Osteocyte (in vitro differentiated cells): ENCODE measurements around the gene CCL25. TPM values are rescaled to one million over a fixed set of nuclear protein-coding genes. Genes with fewer than 3 reads are reported as not detected.
A peak's percentile ranks its signal among the peaks of the same experiment; 100 is the strongest.
"Not testable (repeated sequence)": the region's sequence is repeated elsewhere in the genome, so short reads cannot be mapped to it uniquely, and the experiment has no call there.

Experiments used
- DNase-seq: peaks from one replicate; pipeline ENCODE4 v3.0.0; 2021; ENCODE audit warnings: mixed read lengths; ENCODE audit not compliant: unreplicated experiment; ENCODE audit errors: extremely low spot score
- H3K27ac Mint-ChIP-seq: one replicate; pipeline ENCODE4 v1.8.0; 2021; ENCODE audit warnings: mild to moderate bottlenecking, mixed read lengths; ENCODE audit not compliant: unreplicated experiment
- H3K27me3 Mint-ChIP-seq: one replicate; pipeline ENCODE4 v1.8.0; 2021; ENCODE audit warnings: mixed read lengths; ENCODE audit not compliant: unreplicated experiment
- H3K36me3 Mint-ChIP-seq: one replicate; pipeline ENCODE4 v1.8.0; 2021; ENCODE audit warnings: mixed read lengths; ENCODE audit not compliant: unreplicated experiment
- H3K4me1 Mint-ChIP-seq: one replicate; pipeline ENCODE4 v1.8.0; 2021; ENCODE audit warnings: mixed read lengths; ENCODE audit not compliant: unreplicated experiment
- H3K4me3 Mint-ChIP-seq: one replicate; pipeline ENCODE4 v1.8.0; 2021; ENCODE audit warnings: mild to moderate bottlenecking, moderate library complexity, mixed read lengths; ENCODE audit not compliant: unreplicated experiment
- H3K9me3 Mint-ChIP-seq: one replicate; pipeline ENCODE4 v1.8.0; 2021; ENCODE audit warnings: mixed read lengths; ENCODE audit not compliant: unreplicated experiment
- total RNA-seq: library from RNA; stranded (reverse); gene quantifications from 2 replicates; pipeline ENCODE4 v1.2.1, GENCODE V29; 2021
- TF ChIP-seq, protein P1 (sequence below): fragments of 200-600 bp; sonication (generic); IDR thresholded peaks from 2 replicates; pipeline ENCODE4 v1.5.0; 2021; ENCODE audit warnings: antibody characterized with exemption, mild to moderate bottlenecking, moderate library complexity

CCL25 gene
- total RNA-seq, 1 donor from 2014 or later = not detected

DNA sequence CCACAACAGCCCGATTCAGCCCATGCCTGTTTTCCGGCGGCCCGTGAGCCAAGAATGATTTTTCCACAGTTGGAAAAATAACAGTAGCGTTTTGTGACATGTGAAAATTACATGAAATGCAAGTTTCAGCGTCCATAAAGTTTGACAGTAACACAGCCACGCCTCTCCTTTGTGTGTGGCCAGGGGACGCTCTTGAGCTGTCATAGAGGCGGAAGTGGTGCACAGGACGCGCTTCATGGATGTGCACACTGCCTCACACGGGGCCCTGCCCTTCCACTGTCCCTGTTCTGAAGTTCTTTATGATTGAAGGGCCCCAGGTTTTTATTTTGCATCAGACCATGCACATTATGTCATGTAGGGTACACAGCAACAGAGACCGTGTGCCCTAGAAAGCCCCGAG lies 34.8 kb upstream of the CCL25 start:
- no peaks in the 10 kb centered on the region for H3K27me3 Mint-ChIP-seq
- peaks cover 6% of the 10 kb centered on the region for H3K4me1 Mint-ChIP-seq
- TF ChIP-seq, protein P1, sequence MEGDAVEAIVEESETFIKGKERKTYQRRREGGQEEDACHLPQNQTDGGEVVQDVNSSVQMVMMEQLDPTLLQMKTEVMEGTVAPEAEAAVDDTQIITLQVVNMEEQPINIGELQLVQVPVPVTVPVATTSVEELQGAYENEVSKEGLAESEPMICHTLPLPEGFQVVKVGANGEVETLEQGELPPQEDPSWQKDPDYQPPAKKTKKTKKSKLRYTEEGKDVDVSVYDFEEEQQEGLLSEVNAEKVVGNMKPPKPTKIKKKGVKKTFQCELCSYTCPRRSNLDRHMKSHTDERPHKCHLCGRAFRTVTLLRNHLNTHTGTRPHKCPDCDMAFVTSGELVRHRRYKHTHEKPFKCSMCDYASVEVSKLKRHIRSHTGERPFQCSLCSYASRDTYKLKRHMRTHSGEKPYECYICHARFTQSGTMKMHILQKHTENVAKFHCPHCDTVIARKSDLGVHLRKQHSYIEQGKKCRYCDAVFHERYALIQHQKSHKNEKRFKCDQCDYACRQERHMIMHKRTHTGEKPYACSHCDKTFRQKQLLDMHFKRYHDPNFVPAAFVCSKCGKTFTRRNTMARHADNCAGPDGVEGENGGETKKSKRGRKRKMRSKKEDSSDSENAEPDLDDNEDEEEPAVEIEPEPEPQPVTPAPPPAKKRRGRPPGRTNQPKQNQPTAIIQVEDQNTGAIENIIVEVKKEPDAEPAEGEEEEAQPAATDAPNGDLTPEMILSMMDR = no peak
- H3K36me3 Mint-ChIP-seq = peaks cover 4% of the 10 kb centered on the region
- H3K4me3 Mint-ChIP-seq = no peak overlapping the region
- H3K27ac Mint-ChIP-seq = no peak overlapping the region
- H3K9me3 Mint-ChIP-seq = no peaks in the 10 kb centered on the region
- no peak for DNase-seq

DNA sequence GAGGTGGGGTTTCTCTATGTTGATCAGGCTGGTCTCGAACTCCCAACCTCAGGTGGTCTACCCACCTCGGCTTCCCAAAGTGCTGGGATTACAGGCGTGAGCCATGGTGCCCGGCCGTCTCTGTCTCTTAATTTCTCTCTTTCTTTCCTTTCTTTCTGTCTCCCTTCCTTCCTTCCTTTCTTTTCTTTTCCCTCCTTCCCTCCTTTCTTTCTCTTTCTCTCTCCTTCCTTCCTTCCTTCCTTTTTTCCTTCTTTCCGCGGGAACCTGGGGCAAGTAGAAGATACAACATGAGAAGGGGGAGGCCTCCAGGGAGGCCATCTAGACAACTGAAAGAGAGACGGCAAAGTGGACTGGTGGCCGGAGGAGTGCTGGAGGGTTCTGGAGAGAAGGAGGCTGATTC lies 31.9 kb upstream of the CCL25 start:
- Mint-ChIP-seq H3K36me3 (peaks cover 4% of the 10 kb centered on the region), H3K4me3 (no peak overlapping the region), H3K27me3 (no peaks in the 10 kb centered on the region), H3K27ac (peak overlapping the region; percentile 13), H3K9me3 (no peaks in the 10 kb centered on the region), H3K4me1 (peaks cover 12% of the 10 kb centered on the region)
- TF ChIP-seq, protein P1 = no peak
- DNase-seq = no peak

DNA sequence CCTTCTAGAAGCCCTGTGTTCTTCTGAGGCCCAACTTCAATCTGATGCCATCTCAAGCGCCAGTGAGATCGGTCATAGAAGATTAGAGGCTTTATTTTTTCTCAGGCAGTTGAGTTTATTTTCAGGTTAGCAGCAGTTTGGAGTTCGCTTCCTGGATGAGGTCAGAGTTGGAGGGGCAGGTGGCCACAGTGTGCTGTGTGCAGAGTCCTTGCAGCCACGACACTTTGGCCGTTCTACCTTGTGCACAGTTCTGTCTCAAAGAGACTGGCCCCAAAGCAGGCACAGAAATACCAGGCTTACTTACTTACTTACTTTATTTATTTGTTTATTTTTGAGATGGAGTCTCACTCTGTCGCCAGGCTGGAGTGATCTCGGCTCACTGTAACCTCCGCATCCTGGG lies 31.2 kb upstream of the CCL25 start:
- Mint-ChIP-seq H3K4me1 (peaks cover 12% of the 10 kb centered on the region), H3K27ac (no peak overlapping the region), H3K27me3 (no peaks in the 10 kb centered on the region), H3K4me3 (no peak overlapping the region), H3K36me3 (peaks cover 4% of the 10 kb centered on the region), H3K9me3 (no peaks in the 10 kb centered on the region)
- no peak for DNase-seq
- TF ChIP-seq, protein P1 = no peak

DNA sequence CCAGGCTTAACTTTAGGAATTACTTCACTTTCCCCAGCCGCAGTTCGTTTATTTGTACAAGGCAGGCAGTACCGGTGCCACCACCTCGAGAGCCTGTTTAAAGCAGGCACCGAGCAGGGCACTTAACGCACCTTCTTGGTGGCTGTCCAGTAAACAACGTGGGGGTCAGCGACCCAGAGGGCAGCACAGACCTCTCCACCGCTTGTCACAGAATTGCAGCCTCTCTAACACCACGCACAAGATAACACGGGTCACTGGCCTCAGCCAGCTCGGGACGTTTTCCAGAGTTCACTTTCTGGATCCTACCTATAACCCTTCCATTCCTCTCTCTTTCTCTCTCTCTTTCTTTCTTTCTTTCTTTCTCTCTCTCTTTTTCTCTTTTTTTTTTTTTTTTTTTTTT lies 30.3 kb upstream of the CCL25 start:
- peaks cover 12% of the 10 kb centered on the region for H3K4me1 Mint-ChIP-seq
- no peak overlapping the region for H3K27ac Mint-ChIP-seq
- TF ChIP-seq, protein P1 = no peak
- H3K4me3 Mint-ChIP-seq = no peak overlapping the region
- H3K36me3 Mint-ChIP-seq = peaks cover 4% of the 10 kb centered on the region
- H3K27me3 Mint-ChIP-seq = no peaks in the 10 kb centered on the region
- no peak for DNase-seq
- no peaks in the 10 kb centered on the region for H3K9me3 Mint-ChIP-seq

DNA sequence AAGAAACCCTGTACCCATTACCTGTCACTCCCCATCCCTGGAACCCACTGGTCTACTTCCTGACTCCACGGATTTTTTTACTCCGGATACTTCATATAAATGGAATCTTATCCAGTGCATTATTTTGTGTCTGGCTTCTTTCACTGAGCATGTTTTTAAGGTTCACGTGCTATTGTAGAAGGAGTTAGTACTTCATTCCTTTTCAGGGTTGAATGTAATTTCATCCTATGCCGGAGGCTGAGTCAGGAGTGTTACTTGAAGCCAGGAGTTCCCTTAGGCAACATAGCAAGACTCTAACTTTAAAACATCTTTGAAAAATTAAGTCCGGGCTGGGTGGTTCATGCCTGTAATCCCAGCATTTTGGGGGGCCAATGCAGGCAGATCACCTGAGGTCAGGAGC lies 29.2 kb upstream of the CCL25 start:
- no peak overlapping the region for H3K4me3 Mint-ChIP-seq
- DNase-seq = no peak
- no peaks in the 10 kb centered on the region for H3K9me3 Mint-ChIP-seq
- TF ChIP-seq, protein P1 = no peak
- no peaks in the 10 kb centered on the region for H3K36me3 Mint-ChIP-seq
- H3K4me1 Mint-ChIP-seq = peaks cover 13% of the 10 kb centered on the region
- no peaks in the 10 kb centered on the region for H3K27me3 Mint-ChIP-seq
- H3K27ac Mint-ChIP-seq = no peak overlapping the region

DNA sequence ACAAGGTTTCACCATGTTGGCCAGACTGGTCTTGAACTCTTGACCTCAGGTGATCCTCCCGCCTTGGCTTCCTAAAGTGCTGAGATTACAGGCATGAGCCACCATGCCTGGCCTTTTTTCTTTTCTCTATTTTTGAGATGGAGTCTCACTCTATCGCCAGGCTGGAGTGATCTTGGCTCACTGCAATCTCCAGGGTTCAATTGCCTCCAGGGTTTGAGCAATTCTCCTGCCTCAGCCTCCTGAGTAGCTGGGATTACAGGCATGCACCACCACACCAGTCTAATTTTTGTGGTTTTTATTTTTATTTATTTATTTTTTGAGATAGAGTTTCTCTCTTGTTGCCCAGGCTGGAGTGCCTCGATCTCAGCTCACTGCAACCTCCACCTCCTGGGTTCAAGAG lies 28.3 kb upstream of the CCL25 start:
- H3K4me1 Mint-ChIP-seq = peaks cover 20% of the 10 kb centered on the region
- not testable (repeated sequence) for H3K36me3 Mint-ChIP-seq, DNase-seq, H3K27me3 Mint-ChIP-seq, H3K4me3 Mint-ChIP-seq, H3K27ac Mint-ChIP-seq, H3K9me3 Mint-ChIP-seq
